Body of pancreas (tissue), 4 donors: ENCODE data around the gene CCN2. TPM values are rescaled to one million over a fixed set of nuclear protein-coding genes. Genes with fewer than 3 reads are reported as not detected.
A peak's percentile ranks its signal among the peaks of the same experiment; 100 is the strongest.

ENCODE experiments used
- ATAC-seq: fragments of 150-250 bp; one replicate; pipeline ENCODE4 v1.9.1; 2016
- DNase-seq, 4 donors: peaks; one replicate each; pipeline ENCODE4 v3.0.0-alpha.2; 2019
- H3K27ac ChIP-seq, 4 donors: fragments of 200-600 bp; sonication (generic); 1 replicate in 3 of 4; 2 replicates in 1 of 4; pipeline versions ENCODE4 v1.5.1 to v1.6.1; 2016 to 2019; ENCODE audit warnings: mild to moderate bottlenecking in 1 of 4, mixed read lengths in 1 of 4, moderate library complexity in 1 of 4
- H3K27me3 ChIP-seq, 2 donors: fragments of 200-600 bp; sonication (generic); one replicate each; pipeline ENCODE4 v1.6.0; 2016; ENCODE audit warnings: mild to moderate bottlenecking in 1 of 2
- H3K36me3 ChIP-seq, 2 donors: fragments of 200-600 bp; sonication (generic); replicated peaks in 1 of 2; 2 replicates each; pipeline ENCODE4 v1.5.1; 2016; ENCODE audit warnings: low read depth in 2 of 2; ENCODE audit not compliant: insufficient read depth in 1 of 2
- H3K4me1 ChIP-seq: fragments of 200-600 bp; sonication (generic); one replicate; pipeline ENCODE4 v1.6.0; 2016
- H3K4me3 ChIP-seq, 2 donors: fragments of 200-600 bp; sonication (generic); 1 replicate in 1 of 2; 2 replicates in 1 of 2; pipeline ENCODE4 v1.5.1; 2016 to 2019
- H3K9me3 ChIP-seq, 3 donors: fragments of 200-600 bp; sonication (generic); 1 replicate in 2 of 3; 2 replicates in 1 of 3; pipeline ENCODE4 v1.5.1; 2016
- CTCF ChIP-seq, 7 experiments: fragments of 450-650 bp in 4 of 7; fragments of 200-600 bp in 3 of 7; sonication (generic) in 3 of 7; IDR thresholded peaks; one replicate each; pipeline ENCODE4 v1.5.1; 2016 to 2019; ENCODE audit warnings: antibody characterized with exemption in 7 of 7
- POLR2A ChIP-seq, 3 donors: fragments of 450-650 bp; IDR thresholded peaks; one replicate each; pipeline ENCODE4 v1.6.1; 2016; ENCODE audit warnings: antibody characterized with exemption in 3 of 3, mild to moderate bottlenecking in 2 of 3
- WGBS, 2 donors: methylation state at CpG; one replicate each; pipeline ENCODE4 v1.1.5; 2017; 5-methylcytosine and 5-hydroxymethylcytosine counted together
- intact Hi-C: fragments of 100-400 bp; cut with DNase I; formaldehyde crosslinking; loops from one replicate; pipeline ENCODE4 v1.15.1; 2023
- total RNA-seq, 2 donors: library from RNA; depleted of rRNA; stranded (reverse); fragments of >200 nt; gene quantifications; one replicate each; pipeline ENCODE4 v1.1.0, GENCODE V29; 2016

CCN2 gene
- total RNA-seq, 2 donors from 2014 or later: 109 to 203 TPM

DNA sequence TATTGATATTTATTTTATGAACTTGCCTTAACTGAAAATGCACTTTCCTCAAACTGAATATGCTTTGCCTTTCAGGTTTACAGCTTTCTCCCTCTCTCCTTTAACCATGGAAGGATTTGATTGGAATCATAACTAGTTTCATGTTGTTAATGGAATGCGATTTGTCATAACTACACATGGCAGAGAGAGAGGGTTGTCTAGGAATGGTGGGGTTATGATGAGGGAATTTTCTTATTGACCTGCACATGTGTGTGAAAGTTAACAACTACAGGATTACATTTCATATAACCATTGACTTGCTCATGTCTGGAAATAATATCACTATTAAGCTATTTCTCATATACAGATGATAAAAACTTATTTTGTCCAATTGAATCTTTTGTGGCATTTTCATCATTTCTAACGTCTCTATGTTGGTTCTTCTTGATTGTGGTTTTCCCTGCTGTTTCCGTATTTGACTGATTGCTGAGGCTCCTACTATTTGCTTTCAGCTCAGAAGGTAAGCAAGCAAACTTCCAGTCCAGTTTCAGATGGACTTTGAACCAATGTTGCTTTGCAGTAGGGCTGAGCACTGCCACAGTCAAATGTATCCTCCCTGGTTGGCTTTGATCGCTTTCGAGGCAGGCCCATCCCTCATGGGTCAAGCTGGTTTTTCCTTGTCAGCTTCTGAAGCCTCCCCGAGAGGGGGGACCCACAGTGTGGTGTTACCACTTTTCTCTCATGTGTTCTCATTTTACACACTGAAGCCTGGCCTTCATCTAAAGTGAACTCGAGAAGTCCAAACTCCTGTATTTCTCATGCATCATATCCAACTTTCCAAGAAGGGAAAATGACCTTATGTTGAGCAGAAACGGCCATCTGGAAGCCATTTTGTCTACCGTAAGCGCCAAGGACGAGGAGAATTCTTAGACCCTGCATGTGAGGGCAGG lies 7.6 kb upstream of the CCN2 start:
- intact Hi-C loops: no loop called here
- Histone ChIP-seq H3K36me3 (no peaks in the 10 kb centered on the region), H3K9me3 (no peaks in the 10 kb centered on the region), H3K4me3 (no peak overlapping the region), H3K27me3 (no peaks in the 10 kb centered on the region), H3K4me1 (peaks cover 17% of the 10 kb centered on the region), H3K27ac (peak overlapping the region in 3 of 4 donors; percentile 14 to 29 (median 17))
- 43% methylated on average over 11 of the region's 11 CpGs for whole genome bisulfite sequencing, 2 donors
- TF ChIP-seq CTCF (IDR thresholded peaks at IDR 0.05) (no peak), POLR2A (IDR thresholded peaks at IDR 0.05) (no peak)
- DNase-seq (peak; percentile 30 to 54 (median 52)), ATAC-seq (peak; percentile 90)

- WGBS, 2 donors: 82 to 91% methylated on average over 3 of the region's 3 CpGs
- H3K36me3 ChIP-seq: no peaks in the 10 kb centered on the region
These were observed 6.9 kb upstream of the CCN2 start for GRCh38 chr6:131958095-131958494.

DNA sequence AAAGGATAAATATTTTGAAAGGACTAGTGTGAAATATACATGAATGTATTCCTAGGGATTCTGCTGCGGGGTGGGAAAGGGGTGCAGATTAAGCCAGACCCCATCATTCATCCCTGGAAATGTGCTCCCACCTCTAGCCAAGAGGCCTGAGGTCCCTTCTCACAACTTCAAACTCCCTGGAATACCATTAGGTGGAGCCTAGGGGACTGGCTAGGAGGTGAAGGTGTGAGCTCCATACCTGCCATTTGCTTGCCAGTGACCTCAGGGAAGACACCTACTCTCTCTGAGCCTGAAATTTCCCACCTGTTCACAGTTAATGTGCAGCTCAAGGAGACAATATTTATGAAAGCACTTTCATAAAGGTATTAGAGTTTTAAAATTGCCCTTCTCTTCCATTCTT lies 4.7 kb upstream of the CCN2 start:
- TF ChIP-seq CTCF (IDR thresholded peaks at IDR 0.05): no peak
- TF ChIP-seq POLR2A (IDR thresholded peaks at IDR 0.05): no peak
- Histone ChIP-seq H3K4me1 (peaks cover 22% of the 10 kb centered on the region), H3K4me3 (no peak overlapping the region), H3K27me3 (no peaks in the 10 kb centered on the region), H3K36me3 (no peaks in the 10 kb centered on the region), H3K27ac (no peak overlapping the region), H3K9me3 (no peaks in the 10 kb centered on the region)
- no peak for ATAC-seq
- intact Hi-C loops: no loop called here
- no peak for DNase-seq
- 95% methylated on average over 1 of the region's 1 CpG for WGBS, 2 donors

More at GRCh38 chr6:131958095-131958494, 6.9 kb upstream of the CCN2 start:
- ATAC-seq (no peak), DNase-seq (no peak)
- Histone ChIP-seq H3K27ac (peak overlapping the region in 1 of 4 donors; percentile 6), H3K4me1 (peaks cover 17% of the 10 kb centered on the region), H3K9me3 (no peaks in the 10 kb centered on the region), H3K27me3 (no peaks in the 10 kb centered on the region), H3K4me3 (no peak overlapping the region)
- intact Hi-C loops: no loop called here
- TF ChIP-seq CTCF (IDR thresholded peaks at IDR 0.05) (no peak), POLR2A (IDR thresholded peaks at IDR 0.05) (no peak)

DNA sequence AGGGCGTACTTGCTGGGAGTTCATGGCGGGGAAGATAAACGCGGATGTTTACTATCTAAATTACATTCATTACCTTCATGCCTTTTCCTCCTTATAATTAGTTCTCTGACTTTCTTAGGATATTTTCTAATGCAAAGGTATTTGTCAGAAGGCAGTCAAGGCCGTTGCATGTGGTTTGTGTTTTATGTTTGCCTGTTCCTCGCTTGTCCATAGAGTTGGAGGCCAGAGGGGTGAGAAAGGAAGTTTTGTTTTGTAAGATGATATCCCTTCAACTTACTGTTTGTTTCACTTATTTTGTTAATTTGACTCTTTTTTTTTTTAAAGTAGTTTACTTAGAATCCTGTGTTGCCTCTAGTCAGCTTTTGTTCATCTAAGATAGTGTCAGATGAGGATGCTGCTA lies 4.0 kb upstream of the CCN2 start:
- Histone ChIP-seq H3K9me3 (no peaks in the 10 kb centered on the region), H3K27me3 (no peaks in the 10 kb centered on the region), H3K36me3 (no peaks in the 10 kb centered on the region), H3K4me1 (peaks cover 25% of the 10 kb centered on the region), H3K27ac (peak overlapping the region in 2 of 4 donors; percentile 45), H3K4me3 (no peak overlapping the region)
- 28 to 49% methylated on average over 6 of the region's 6 CpGs for WGBS, 2 donors
- no peak for TF ChIP-seq POLR2A (IDR thresholded peaks at IDR 0.05)
- no peak for TF ChIP-seq CTCF (IDR thresholded peaks at IDR 0.05)
- intact Hi-C loops: no loop called here
- no peak for DNase-seq
- ATAC-seq: no peak
